NCI-H1417 treated with DMSO at 0.1 percent for 48 hours (cell line): ENCODE data around the gene GRID1.

ENCODE experiments used
- DNase-seq: peaks from one replicate; lab custom pipeline; 2025; lab: John Stamatoyannopoulos, UW

Gene GRID1

GRCh38 chr10:86229376-86229775, 137.2 kb downstream of the GRID1 start:
- DNase-seq, result no peak

DNA sequence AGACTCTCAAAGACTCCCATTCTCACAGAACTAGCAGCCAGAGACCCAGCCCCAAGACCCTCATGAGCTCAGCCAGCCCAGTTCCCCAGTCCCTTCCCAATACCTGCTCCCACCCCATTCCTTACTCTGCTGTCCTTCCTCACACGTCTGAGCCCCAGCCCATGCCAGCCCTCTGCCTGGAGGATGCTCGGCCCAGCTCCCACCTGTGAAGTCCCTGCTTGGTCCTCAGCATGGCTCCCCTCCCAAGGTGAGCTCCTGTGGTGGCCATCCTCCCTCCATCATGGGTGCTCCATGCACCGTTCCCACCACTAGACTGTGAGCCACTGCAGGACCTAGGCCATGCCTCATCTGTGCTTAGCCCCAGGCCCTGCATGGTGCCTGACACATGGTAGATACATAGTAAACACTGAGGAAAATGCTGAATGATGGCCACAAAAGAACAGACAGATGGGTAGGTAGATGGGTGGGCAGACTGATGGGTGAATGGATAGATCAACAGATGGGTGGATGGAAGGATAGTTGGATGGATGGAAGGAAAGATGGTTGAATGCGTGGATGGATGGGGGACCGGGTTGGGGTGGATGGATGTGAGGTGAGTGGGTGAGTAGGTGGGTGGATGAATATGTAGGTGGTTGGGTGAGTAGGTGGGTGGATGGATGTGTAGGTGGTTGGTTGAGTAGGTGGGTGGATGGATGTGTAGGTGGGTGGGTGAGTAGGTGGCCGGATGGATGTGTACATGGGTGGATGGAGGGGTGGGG, 138.9 kb downstream of the GRID1 start:
- DNase-seq, result no peak

- no peak for DNase-seq
Observed at GRCh38 chr10:86226781-86227201, 139.8 kb downstream of the GRID1 start.

DNA sequence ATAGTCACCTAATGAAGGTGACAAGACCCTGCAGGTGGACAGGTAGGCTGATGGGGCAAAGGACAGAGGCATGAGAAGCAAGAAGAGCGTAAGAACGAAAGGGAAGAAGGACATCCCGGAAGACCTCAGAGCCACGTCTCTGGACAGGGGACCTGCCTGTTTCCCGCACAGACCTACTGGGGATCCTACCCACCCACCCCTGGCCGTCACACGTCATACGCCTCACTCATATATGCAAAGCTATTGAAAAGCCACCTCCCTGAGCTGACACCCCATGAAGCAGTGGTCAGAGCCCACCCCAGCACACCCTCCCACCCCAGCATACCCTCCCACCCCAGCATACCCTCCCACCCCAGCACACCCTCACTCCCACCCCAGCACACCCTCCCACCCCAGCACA, 140.6 kb downstream of the GRID1 start:
- DNase-seq, result no peak

DNA sequence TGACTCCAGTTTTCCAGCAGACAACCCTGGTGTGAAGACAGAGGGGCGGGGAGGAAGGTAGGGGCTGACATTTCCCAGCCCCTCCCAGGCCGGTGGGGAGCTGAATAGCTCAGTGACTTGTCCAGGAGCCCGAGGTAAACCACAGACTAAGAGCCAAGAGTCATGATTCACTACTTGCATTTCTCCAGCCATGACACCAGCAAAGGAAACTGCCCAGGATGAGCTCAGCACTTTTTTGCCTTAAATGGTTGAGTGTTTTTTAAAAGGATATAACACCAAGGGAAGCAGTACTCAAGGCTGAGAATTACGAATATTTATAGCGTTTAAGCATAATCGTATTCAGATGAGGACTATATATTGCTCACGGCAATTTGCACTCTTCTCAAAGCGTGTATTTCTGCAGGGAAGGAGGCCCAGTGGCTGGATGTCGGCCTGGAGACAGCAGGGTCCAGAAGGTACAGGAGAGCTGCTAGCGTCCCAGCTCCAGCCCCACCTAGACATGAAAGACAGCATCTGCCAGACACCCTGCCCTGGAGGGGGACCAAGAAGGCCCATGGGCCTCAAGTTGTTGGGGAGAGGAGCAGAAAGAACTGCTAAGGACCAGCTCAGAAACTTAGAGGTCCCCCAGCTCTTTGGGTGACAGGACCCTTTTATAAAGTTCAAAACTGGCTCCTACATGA, 141.4 kb downstream of the GRID1 start:
- no peak for DNase-seq

GRCh38 chr10:86224354-86225102, 142.1 kb downstream of the GRID1 start:
- no peak for DNase-seq

GRCh38 chr10:86223256-86223655, 143.3 kb downstream of the GRID1 start:
- DNase-seq, result no peak

DNA sequence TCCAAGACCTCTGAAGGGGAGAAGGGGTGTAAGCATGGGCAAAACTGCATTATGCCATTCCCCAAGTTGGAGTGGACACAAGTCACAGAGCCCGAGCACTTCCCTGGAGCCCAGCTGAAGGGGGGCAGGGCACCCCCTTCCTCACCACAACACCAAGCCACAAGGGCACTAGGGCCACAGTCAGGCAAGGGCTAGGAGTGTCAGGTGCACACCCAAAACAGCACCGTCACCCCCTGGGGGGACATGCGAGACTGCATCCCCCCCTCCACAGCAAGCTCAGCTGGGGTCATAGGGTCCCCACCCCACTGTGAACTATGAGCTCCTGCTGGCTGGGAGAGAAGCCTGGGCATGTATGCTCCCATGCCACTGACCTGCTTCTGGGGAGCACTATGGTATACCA, 143.9 kb downstream of the GRID1 start:
- DNase-seq, result no peak

GRCh38 chr10:86222336-86222650, 144.3 kb downstream of the GRID1 start:
- DNase-seq, result no peak

GRCh38 chr10:86221442-86222335, 144.9 kb downstream of the GRID1 start:
- no peak for DNase-seq

DNA sequence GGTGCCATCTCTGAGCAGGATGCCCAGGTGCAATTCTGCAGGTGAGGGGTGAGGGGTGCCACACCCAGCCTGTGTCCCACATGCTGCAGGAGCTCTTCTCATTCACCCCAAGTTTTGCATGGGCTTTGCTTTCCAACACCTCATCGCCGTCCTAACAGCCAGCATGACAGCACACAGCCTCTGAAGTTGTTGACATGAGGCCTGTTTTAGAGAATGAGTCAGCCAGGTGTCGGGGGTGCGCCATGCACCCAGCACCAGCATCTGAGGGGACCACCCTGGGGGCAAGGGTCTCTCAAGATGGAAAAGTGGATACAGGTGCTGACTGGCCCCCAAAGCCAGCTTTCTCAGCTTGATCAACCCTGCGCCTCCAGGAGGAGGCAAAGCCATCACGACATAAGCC, 146.0 kb downstream of the GRID1 start:
- DNase-seq, result no peak

- no peak for DNase-seq
Observed at GRCh38 chr10:86219271-86219670, 147.3 kb downstream of the GRID1 start.

- DNase-seq, result no peak
Observed at GRCh38 chr10:86218842-86219241, 147.8 kb downstream of the GRID1 start.

DNA sequence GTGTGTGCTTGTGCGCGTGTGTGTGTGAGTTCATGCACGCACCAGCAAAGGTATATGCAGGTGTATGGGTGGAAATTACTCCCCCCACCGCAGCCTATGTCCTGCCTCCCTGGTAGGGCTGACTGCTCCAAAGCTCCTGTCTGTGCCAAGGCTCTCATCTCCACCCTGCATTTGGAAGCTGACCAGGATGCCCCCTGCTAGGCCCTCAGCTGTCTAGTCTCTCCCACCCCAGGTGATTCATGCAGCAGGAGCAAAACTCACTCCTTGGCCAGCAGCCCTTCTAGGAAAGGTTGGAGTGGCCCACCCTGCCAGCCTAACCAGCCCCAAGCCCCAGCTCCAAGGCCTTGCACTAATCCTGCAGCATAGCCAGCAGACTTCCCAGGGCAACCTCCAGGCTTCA, 148.4 kb downstream of the GRID1 start:
- DNase-seq, result no peak

- no peak for DNase-seq
Observed at GRCh38 chr10:86217371-86218080, 149.1 kb downstream of the GRID1 start.

DNA sequence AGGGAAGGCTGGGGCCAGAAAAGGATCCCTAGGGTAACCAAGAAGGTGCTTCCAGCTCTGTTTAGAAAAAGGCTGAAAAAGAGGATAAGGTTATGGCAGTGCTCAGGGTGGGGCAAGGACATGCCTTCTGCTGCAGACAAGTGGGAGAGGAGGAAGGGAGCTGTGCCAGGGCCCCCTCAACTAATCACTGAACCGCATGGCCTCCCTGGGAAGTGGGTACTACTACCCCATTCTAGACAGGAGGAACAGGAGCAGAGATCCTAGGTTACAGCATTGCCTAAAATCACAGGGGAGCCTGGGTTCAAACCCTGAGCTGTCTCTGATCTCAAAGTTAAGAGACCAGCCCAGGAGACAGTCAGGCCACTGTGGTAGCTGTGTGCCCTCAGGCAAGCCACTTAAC, 149.7 kb downstream of the GRID1 start:
- DNase-seq, result no peak

DNA sequence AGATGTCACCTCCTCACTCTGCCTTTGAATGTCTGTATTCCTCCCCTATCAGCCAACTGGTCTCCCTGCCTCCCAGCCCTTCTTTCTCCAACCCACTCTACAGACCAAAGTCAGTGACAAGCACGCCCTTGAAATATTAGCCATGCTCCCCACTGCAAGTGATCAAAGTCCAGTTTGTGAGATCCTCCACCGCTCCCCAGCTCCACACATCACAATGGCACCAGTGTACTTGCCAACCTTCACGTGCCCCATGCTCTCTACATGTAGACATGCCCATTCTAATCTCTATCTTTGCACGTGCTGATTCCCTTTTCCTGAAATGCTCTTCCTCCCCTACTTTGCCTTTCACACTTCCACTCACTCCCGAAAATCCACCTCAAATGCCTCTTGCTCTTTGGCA, 150.9 kb downstream of the GRID1 start:
- no peak for DNase-seq

GRCh38 chr10:86215046-86215445, 151.5 kb downstream of the GRID1 start:
- DNase-seq, result no peak

DNA sequence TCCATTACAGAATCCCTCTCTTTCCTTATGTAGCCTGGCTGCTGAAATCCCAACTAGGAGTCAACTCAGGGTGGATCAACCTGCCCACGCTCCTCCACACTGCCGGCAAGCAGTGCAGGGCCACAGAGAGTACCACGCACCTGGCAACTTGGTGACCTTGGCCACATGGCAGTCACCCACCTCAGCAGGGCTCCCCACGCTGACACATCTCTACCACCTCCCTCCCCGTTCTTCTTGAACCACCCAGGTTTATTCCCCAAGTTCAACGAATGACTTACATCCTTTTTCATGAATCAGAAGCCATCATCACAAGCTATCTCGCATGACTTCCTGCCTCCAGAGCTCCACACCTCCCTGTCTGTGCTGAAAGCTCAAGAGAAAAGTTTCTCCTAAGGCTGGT, 153.4 kb downstream of the GRID1 start:
- DNase-seq, result no peak

DNA sequence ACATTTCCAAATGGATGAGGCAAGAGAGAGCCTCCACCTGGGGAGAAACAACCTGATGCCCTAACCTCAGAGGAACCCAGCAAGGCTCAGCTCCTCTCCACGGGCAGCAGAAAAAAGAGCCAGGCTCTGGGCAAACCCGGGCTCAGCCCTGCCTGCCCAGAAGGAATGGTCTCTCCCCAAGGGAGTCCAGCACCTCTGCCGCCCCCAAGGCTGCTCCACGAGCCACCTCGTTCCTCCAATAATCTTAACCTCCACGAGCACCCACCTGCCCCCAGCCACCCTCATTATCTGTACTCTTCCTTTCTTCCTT, 154.2 kb downstream of the GRID1 start:
- no peak for DNase-seq

DNA sequence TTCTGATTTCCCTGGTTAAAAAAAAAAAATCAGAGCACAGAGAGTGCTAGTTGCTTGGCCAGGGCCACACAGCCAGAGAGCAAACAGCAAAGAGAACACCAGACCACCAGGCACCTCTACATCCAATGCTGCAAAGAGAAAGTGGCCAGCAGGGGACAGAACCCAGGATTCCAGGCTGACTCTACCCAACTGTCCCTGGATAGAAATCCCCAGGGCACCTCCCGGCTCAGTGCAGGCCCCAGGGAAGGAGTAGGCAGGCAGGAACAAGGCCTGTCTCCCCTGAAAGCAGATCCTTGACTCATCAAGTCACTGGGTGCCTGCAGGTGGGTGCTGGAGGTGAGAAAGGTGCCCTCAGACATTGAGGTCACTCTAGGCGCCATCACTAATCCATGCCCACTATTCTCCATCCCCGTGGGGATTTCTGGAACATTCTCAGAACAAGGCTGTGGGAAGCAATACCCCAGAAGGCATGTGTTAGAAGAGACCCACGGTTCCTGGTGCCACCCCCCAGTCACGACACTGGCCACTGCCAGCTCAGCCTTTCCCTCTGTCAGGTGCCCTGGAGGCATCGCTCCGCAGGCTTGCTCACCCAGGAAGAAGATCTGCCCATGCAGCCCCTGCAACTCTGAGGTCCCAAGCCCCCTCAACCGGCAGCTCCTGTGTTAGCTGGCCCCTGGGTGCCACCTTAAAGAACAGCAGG, 154.8 kb downstream of the GRID1 start:
- no peak for DNase-seq
